Naive thymus-derived CD4-positive, alpha-beta T cell (primary cell): ENCODE results near the gene KCTD18. TPM values are rescaled to one million over a fixed set of nuclear protein-coding genes. Genes with fewer than 3 reads are reported as not detected.
A peak's percentile ranks its signal among the peaks of the same experiment; 100 is the strongest.

ENCODE experiments used
- ATAC-seq: fragments of 150-1000 bp; cut with Tn5 transposase; 2 replicates; pipeline ENCODE4 v1.10.0; 2021; ENCODE audit warnings: mild to moderate bottlenecking, moderate library complexity
- CTCF ChIA-PET: fragments of 350-600 bp; sonication (Branson Sonifier 250); formaldehyde crosslinking; loops from one replicate; lab custom pipeline; 2021; ENCODE audit warnings: antibody characterized with exemption; lab: Charles Lee
- POLR2A ChIA-PET: fragments of 350-600 bp; sonication (Branson Sonifier 250); formaldehyde crosslinking; loops from one replicate; lab custom pipeline; 2021; ENCODE audit warnings: antibody characterized with exemption, inconsistent platforms; lab: Charles Lee
- DNase-seq, 9 donors: peaks; one replicate each; pipeline versions ENCODE4 v3.0.0 to v3.0.0-alpha.2; 2020 to 2022; ENCODE audit warnings: mixed read lengths in 1 of 9
- H3K27ac ChIP-seq: one replicate; pipeline ENCODE4 v1.7.0; 2013; ENCODE audit warnings: mild to moderate bottlenecking, low read depth, low read length, moderate library complexity
- H3K27me3 ChIP-seq, 2 donors: one replicate each; pipeline ENCODE4 v1.7.0; 2013; ENCODE audit warnings: low read length in 2 of 2, mild to moderate bottlenecking in 2 of 2, moderate library complexity in 2 of 2; ENCODE audit not compliant: control insufficient read depth in 2 of 2, insufficient read depth in 2 of 2
- H3K36me3 ChIP-seq, 3 experiments: 1 replicate in 2 of 3; 2 replicates in 1 of 3; pipeline ENCODE4 v1.7.0; 2013; ENCODE audit warnings: low read length in 3 of 3, mild to moderate bottlenecking in 3 of 3, moderate library complexity in 1 of 3; ENCODE audit not compliant: insufficient read depth in 3 of 3, control insufficient read depth in 2 of 3
- H3K4me1 ChIP-seq, 2 donors: one replicate each; pipeline ENCODE4 v1.7.0; 2013; ENCODE audit warnings: low read length in 2 of 2, mild to moderate bottlenecking in 2 of 2, moderate library complexity in 1 of 2; ENCODE audit not compliant: control insufficient read depth in 2 of 2, insufficient read depth in 2 of 2
- H3K4me3 ChIP-seq: 2 replicates; pipeline ENCODE4 v1.7.0; 2013; ENCODE audit warnings: mild to moderate bottlenecking, low read length
- H3K9me3 ChIP-seq, 3 experiments: 1 replicate in 2 of 3; 2 replicates in 1 of 3; pipeline ENCODE4 v1.7.0; 2013; ENCODE audit warnings: low read length in 3 of 3; ENCODE audit not compliant: control insufficient read depth in 2 of 3
- H3K27ac Mint-ChIP-seq, 9 donors: one replicate each; pipeline ENCODE4 v1.8.0; 2020 to 2022; ENCODE audit warnings: mixed read lengths in 9 of 9, mild to moderate bottlenecking in 8 of 9, moderate library complexity in 5 of 9, inconsistent platforms in 2 of 9
- H3K27me3 Mint-ChIP-seq, 5 donors: one replicate each; pipeline ENCODE4 v1.8.0; 2021 to 2022; ENCODE audit warnings: mixed read lengths in 5 of 5, mild to moderate bottlenecking in 1 of 5
- H3K36me3 Mint-ChIP-seq, 5 donors: one replicate each; pipeline ENCODE4 v1.8.0; 2020 to 2022; ENCODE audit warnings: mixed read lengths in 5 of 5, mild to moderate bottlenecking in 3 of 5, inconsistent platforms in 1 of 5
- H3K4me1 Mint-ChIP-seq, 7 donors: one replicate each; pipeline ENCODE4 v1.8.0; 2020 to 2022; ENCODE audit warnings: mixed read lengths in 7 of 7, mild to moderate bottlenecking in 3 of 7, inconsistent platforms in 1 of 7
- H3K4me3 Mint-ChIP-seq, 10 donors: one replicate each; pipeline ENCODE4 v1.8.0; 2020 to 2022; ENCODE audit warnings: mild to moderate bottlenecking in 10 of 10, mixed read lengths in 10 of 10, moderate library complexity in 6 of 10, inconsistent platforms in 2 of 10
- H3K9me3 Mint-ChIP-seq, 11 donors: one replicate each; pipeline ENCODE4 v1.8.0; 2020 to 2022; ENCODE audit warnings: mixed read lengths in 11 of 11, mild to moderate bottlenecking in 4 of 11, inconsistent platforms in 1 of 11, moderate library complexity in 1 of 11
- intact Hi-C, 2 donors: fragments of 100-400 bp; cut with micrococcal nuclease; formaldehyde crosslinking; loops; one replicate each; pipeline ENCODE4 v1.15.1; 2023
- polyA plus RNA-seq, 2 donors: library from polyadenylated mRNA; unstranded; fragments of 300-500 nt; fragmentation: Illumina TruSeq; gene quantifications; one replicate each; pipeline ENCODE4 v1.2.3, GENCODE V29; 2021
- total RNA-seq, 6 experiments: library from RNA in 5 of 6; stranded (reverse) in 5 of 6; gene quantifications; 1 replicate in 5 of 6; 2 replicates in 1 of 6; pipeline ENCODE4 v1.2.3 and lab custom pipeline; 2021 to 2026

Gene KCTD18
- total RNA-seq: 10 to 100 TPM; 14.9 to 20.8 (median 18.6) TPM
- polyA plus RNA-seq: 10 to 100 TPM; 13.2 to 18.4 TPM
- 25.0 reads per million, percentile 55 among the genes with 10 or more reads in this experiment for total RNA-seq (lab: John Stamatoyannopoulos, UW)

GRCh38 chr2:200509612-200510433, at the start of gene KCTD18:
KCTD18 (minus strand) TSS chr2:200510068; CDS start chr2:200507016, 3,052 bp downstream.
- Histone ChIP-seq H3K4me3 (peak within 1 kb of the TSS; percentile 53), H3K27me3 (no peaks in the 10 kb centered on the region), H3K9me3 (no peaks in the 10 kb centered on the region), H3K36me3 (no peaks in the 10 kb centered on the region), H3K4me1 (peaks cover 6 to 22% of the 10 kb centered on the region in 2 donors), H3K27ac (peak within 1 kb of the TSS; percentile 74)
- H3K9me3 Mint-ChIP-seq: no peaks in the 10 kb centered on the region
- no peaks in the 10 kb centered on the region for H3K27me3 Mint-ChIP-seq
- H3K27ac Mint-ChIP-seq: peak within 1 kb of the TSS; percentile 88 to 97 (median 95)
- H3K4me1 Mint-ChIP-seq: peaks cover 10 to 51% (median 34%) of the 10 kb centered on the region in 7 donors
- H3K36me3 Mint-ChIP-seq: peaks cover 0 to 7% (median under 1%) of the 10 kb centered on the region in 5 donors
- intact Hi-C loops: loop anchor here (1.0 to 10.0 kb wide), 8 partner anchors 16 to 1755 kb away; partner anchors contain the start of genes BZW1 (in 2 of the 2), SGO2 (in 2 of the 2), FTCDNL1 (in 1 of the 2) and MAIP1 (in 1 of the 2)
- ATAC-seq: peak; percentile 100
- ChIA-PET POLR2A (interaction anchor here (0.8 to 4.2 kb wide), 6 partner anchors 12 to 245 kb away, joined by 3 to 25 read pairs (median 4); partner anchors contain the start of gene SGO2), CTCF (interaction anchor here (0.9 to 1.3 kb wide), 2 partner anchors 15 to 39 kb away, joined by 3 to 5 read pairs; no protein-coding TSS in a partner anchor)
- peak; percentile 82 to 93 (median 87) for DNase-seq
- peak within 1 kb of the TSS; percentile 83 to 98 (median 94) for H3K4me3 Mint-ChIP-seq

GRCh38 chr2:200540793-200541192, 30.9 kb upstream of the KCTD18 start:
- Mint-ChIP-seq H3K36me3 (peaks cover 0 to 55% (median 30%) of the 10 kb centered on the region in 5 donors), H3K4me3 (no peak overlapping the region), H3K27me3 (no peaks in the 10 kb centered on the region), H3K9me3 (peaks cover 0 to 13% (median 0%) of the 10 kb centered on the region in 11 donors), H3K27ac (no peak overlapping the region), H3K4me1 (no peaks in the 10 kb centered on the region)
- ATAC-seq (no peak), DNase-seq (no peak)
- Histone ChIP-seq H3K27ac (no peak overlapping the region), H3K27me3 (no peaks in the 10 kb centered on the region), H3K4me3 (no peak overlapping the region), H3K4me1 (no peaks in the 10 kb centered on the region), H3K36me3 (no peaks in the 10 kb centered on the region), H3K9me3 (no peaks in the 10 kb centered on the region)
- ChIA-PET POLR2A (no interaction called here), CTCF (no interaction called here)
- intact Hi-C loops: no loop called here

GRCh38 chr2:200538139-200538538, 28.3 kb upstream of the KCTD18 start:
- no peak overlapping the region for H3K27ac Mint-ChIP-seq
- CTCF ChIA-PET: no interaction called here
- Histone ChIP-seq H3K4me3 (no peak overlapping the region), H3K27ac (no peak overlapping the region), H3K36me3 (no peaks in the 10 kb centered on the region), H3K4me1 (no peaks in the 10 kb centered on the region), H3K9me3 (no peaks in the 10 kb centered on the region), H3K27me3 (no peaks in the 10 kb centered on the region)
- POLR2A ChIA-PET: no interaction called here
- no peaks in the 10 kb centered on the region for H3K4me1 Mint-ChIP-seq
- ATAC-seq: no peak
- peaks cover 0 to 34% (median 24%) of the 10 kb centered on the region in 5 donors for H3K36me3 Mint-ChIP-seq
- H3K4me3 Mint-ChIP-seq: no peak overlapping the region
- H3K9me3 Mint-ChIP-seq: peaks cover 0 to 13% (median 0%) of the 10 kb centered on the region in 11 donors
- intact Hi-C loops: no loop called here
- no peak for DNase-seq
- H3K27me3 Mint-ChIP-seq: no peaks in the 10 kb centered on the region

GRCh38 chr2:200534572-200534971, 24.7 kb upstream of the KCTD18 start:
- Histone ChIP-seq H3K36me3 (no peaks in the 10 kb centered on the region), H3K27me3 (no peaks in the 10 kb centered on the region), H3K9me3 (no peaks in the 10 kb centered on the region), H3K4me1 (no peaks in the 10 kb centered on the region), H3K27ac (no peak overlapping the region), H3K4me3 (no peak overlapping the region)
- Mint-ChIP-seq H3K27me3 (no peaks in the 10 kb centered on the region), H3K27ac (no peak overlapping the region), H3K4me3 (no peak overlapping the region), H3K36me3 (peaks cover 0 to 5% (median 1%) of the 10 kb centered on the region in 5 donors), H3K4me1 (no peaks in the 10 kb centered on the region), H3K9me3 (peaks cover 0 to 1% (median 0%) of the 10 kb centered on the region in 11 donors)
- no peak for DNase-seq
- no peak for ATAC-seq
- CTCF ChIA-PET: interaction anchor here (0.7 to 1.0 kb wide), 2 partner anchors 179 to 673 kb away, joined by 3 to 4 read pairs; no protein-coding TSS in a partner anchor
- intact Hi-C loops: no loop called here
- POLR2A ChIA-PET: interaction anchor here (0.6 to 1.8 kb wide), 4 partner anchors 8 to 354 kb away, joined by 3 to 8 read pairs (median 4); partner anchors contain the start of genes NIF3L1, PPIL3 and SGO2

- CTCF ChIA-PET: no interaction called here
- no peak overlapping the region for H3K27ac ChIP-seq
- Mint-ChIP-seq H3K4me1 (peaks cover 0 to 5% (median 0%) of the 10 kb centered on the region in 7 donors), H3K27ac (no peak overlapping the region), H3K27me3 (no peaks in the 10 kb centered on the region), H3K9me3 (no peaks in the 10 kb centered on the region), H3K36me3 (peaks cover 0 to 5% (median 0%) of the 10 kb centered on the region in 5 donors), H3K4me3 (no peak overlapping the region)
- no peak overlapping the region for H3K4me3 ChIP-seq
- no peaks in the 10 kb centered on the region for H3K9me3 ChIP-seq
- ATAC-seq: no peak
- no peaks in the 10 kb centered on the region for H3K36me3 ChIP-seq
- intact Hi-C loops: no loop called here
- DNase-seq: no peak
- POLR2A ChIA-PET: interaction anchor here (0.7 kb wide), 1 partner anchor 8 kb away, joined by 3 read pairs; no protein-coding TSS in a partner anchor
- H3K4me1 ChIP-seq: no peaks in the 10 kb centered on the region
- H3K27me3 ChIP-seq: no peaks in the 10 kb centered on the region
These were observed 23.9 kb upstream of the KCTD18 start for GRCh38 chr2:200533754-200534153.

- Mint-ChIP-seq H3K36me3 (peaks cover 0 to 5% (median 0%) of the 10 kb centered on the region in 5 donors), H3K9me3 (no peaks in the 10 kb centered on the region), H3K4me1 (peaks cover 7 to 31% (median 9%) of the 10 kb centered on the region in 7 donors), H3K27ac (no peak overlapping the region), H3K27me3 (peaks cover 0 to 1% (median 0%) of the 10 kb centered on the region in 5 donors), H3K4me3 (peak overlapping the region in 1 of 10 donors; percentile 95)
- POLR2A ChIA-PET: interaction anchor here (1.0 kb wide), 1 partner anchor 13 kb away, joined by 5 read pairs; no protein-coding TSS in a partner anchor
- Histone ChIP-seq H3K9me3 (no peaks in the 10 kb centered on the region), H3K36me3 (no peaks in the 10 kb centered on the region), H3K4me3 (no peak overlapping the region), H3K27me3 (no peaks in the 10 kb centered on the region), H3K4me1 (peaks cover 6 to 8% of the 10 kb centered on the region in 2 donors), H3K27ac (no peak overlapping the region)
- no peak for ATAC-seq
- intact Hi-C loops: loop anchor here (5.0 to 10.0 kb wide), 10 partner anchors 156 to 1737 kb away; partner anchors contain the start of genes ALS2 (in 1 of the 2), FTCDNL1 (in 1 of the 2), HYCC2 (in 1 of the 2) and NDUFB3 (in 1 of the 2)
- CTCF ChIA-PET: no interaction called here
- no peak for DNase-seq
These were observed 18.4 kb upstream of the KCTD18 start for GRCh38 chr2:200528228-200528627.
